22Rv1 (cell line): ENCODE measurements around the gene STARD3.

Experiments
- ZFX ChIP-seq: fragments of 450-650 bp; IDR thresholded peaks from 2 replicates; pipeline ENCODE4 v1.6.1; 2017; ENCODE audit warnings: antibody characterized with exemption, borderline replicate concordance
- TF ChIP-seq, protein P1 (sequence below): fragments of 450-650 bp; IDR thresholded peaks from 2 replicates; pipeline ENCODE4 v1.5.1; 2017; ENCODE audit warnings: mild to moderate bottlenecking

DNA sequence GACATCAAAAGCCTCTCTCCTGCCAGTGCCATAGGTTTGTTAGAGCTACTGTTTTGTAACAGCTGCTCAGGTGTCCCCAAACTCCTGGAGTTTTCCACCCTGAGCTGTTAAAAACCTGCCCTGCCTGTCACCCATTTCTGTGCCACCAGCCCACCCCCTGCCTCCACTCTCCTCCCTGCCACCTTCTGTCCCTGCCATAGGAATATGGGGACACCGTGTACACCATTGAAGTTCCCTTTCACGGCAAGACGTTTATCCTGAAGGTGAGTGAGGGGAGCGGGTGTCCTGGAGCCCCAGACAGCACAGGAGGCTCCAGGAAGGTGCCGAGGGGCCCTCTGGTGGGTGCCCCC, 23.0 kb downstream of the STARD3 start:
- TF ChIP-seq, protein P1, sequence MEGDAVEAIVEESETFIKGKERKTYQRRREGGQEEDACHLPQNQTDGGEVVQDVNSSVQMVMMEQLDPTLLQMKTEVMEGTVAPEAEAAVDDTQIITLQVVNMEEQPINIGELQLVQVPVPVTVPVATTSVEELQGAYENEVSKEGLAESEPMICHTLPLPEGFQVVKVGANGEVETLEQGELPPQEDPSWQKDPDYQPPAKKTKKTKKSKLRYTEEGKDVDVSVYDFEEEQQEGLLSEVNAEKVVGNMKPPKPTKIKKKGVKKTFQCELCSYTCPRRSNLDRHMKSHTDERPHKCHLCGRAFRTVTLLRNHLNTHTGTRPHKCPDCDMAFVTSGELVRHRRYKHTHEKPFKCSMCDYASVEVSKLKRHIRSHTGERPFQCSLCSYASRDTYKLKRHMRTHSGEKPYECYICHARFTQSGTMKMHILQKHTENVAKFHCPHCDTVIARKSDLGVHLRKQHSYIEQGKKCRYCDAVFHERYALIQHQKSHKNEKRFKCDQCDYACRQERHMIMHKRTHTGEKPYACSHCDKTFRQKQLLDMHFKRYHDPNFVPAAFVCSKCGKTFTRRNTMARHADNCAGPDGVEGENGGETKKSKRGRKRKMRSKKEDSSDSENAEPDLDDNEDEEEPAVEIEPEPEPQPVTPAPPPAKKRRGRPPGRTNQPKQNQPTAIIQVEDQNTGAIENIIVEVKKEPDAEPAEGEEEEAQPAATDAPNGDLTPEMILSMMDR = no peak
- no peak for TF ChIP-seq ZFX
